HG03280 (cell line): Measurements from ENCODE around the gene NDUFB11.
A peak's percentile ranks its signal among the peaks of the same experiment; 100 is the strongest.

Experiments
- ATAC-seq: cut with Tn5 transposase; IDR thresholded peaks from one replicate; pipeline ENCODE4 v1.9.1; 2021; ENCODE audit warnings: mild to moderate bottlenecking, moderate library complexity; ENCODE audit not compliant: unreplicated experiment

NDUFB11 gene

GRCh38 chrX:47144626-47145394 is at the start of gene NDUFB11, which contains the start of gene RBM10:
Gene NDUFB11, minus strand, starts transcription at chrX:47144702. Its CDS starts 23 bp downstream, at chrX:47144679.
Gene RBM10, plus strand, starts transcription at chrX:47145221. Its CDS starts 2,261 bp downstream, at chrX:47147482.
- peak; percentile 92 for ATAC-seq

- ATAC-seq = peak; percentile 68
Observed at GRCh38 chrX:47193475-47194193, 49.1 kb upstream of the NDUFB11 start, which contains the start of gene UBA1. Gene UBA1, plus strand, starts transcription at chrX:47193829. Its CDS starts 4,974 bp downstream, at chrX:47198803.

GRCh38 chrX:47191806-47192401 is 47.4 kb upstream of the NDUFB11 start:
- ATAC-seq = no peak

- ATAC-seq = no peak
Observed at GRCh38 chrX:47191331-47191730, 46.8 kb upstream of the NDUFB11 start.

GRCh38 chrX:47190445-47191269 is 46.2 kb upstream of the NDUFB11 start:
- ATAC-seq = peak; percentile 66

- no peak for ATAC-seq
Observed at GRCh38 chrX:47189906-47190305, 45.4 kb upstream of the NDUFB11 start.

- no peak for ATAC-seq
Observed at GRCh38 chrX:47187106-47187677, 42.7 kb upstream of the NDUFB11 start.

- ATAC-seq = no peak
Observed at GRCh38 chrX:47186096-47186740, 41.7 kb upstream of the NDUFB11 start.

- no peak for ATAC-seq
Observed at GRCh38 chrX:47185241-47185640, 40.7 kb upstream of the NDUFB11 start.

GRCh38 chrX:47184486-47184885 is 40.0 kb upstream of the NDUFB11 start:
- no peak for ATAC-seq

- no peak for ATAC-seq
Observed at GRCh38 chrX:47182106-47182700, 37.7 kb upstream of the NDUFB11 start.

GRCh38 chrX:47181301-47181700 is 36.8 kb upstream of the NDUFB11 start:
- no peak for ATAC-seq

GRCh38 chrX:47180346-47180745 is 35.8 kb upstream of the NDUFB11 start:
- ATAC-seq = no peak

GRCh38 chrX:47179928-47180255 is 35.4 kb upstream of the NDUFB11 start:
- ATAC-seq = no peak

GRCh38 chrX:47179221-47179927 is 34.9 kb upstream of the NDUFB11 start:
- no peak for ATAC-seq

GRCh38 chrX:47178337-47178736 is 33.8 kb upstream of the NDUFB11 start:
- ATAC-seq = no peak

GRCh38 chrX:47177079-47177478 is 32.6 kb upstream of the NDUFB11 start:
- ATAC-seq = no peak

GRCh38 chrX:47176101-47176740 is 31.7 kb upstream of the NDUFB11 start:
- ATAC-seq = no peak

GRCh38 chrX:47175588-47175980 is 31.1 kb upstream of the NDUFB11 start:
- ATAC-seq = no peak
